SU-DHL-6 (cell line): Measurements from ENCODE around the gene MAP2K7.

Experiments used
- CTCF ChIP-seq: fragments of 200-600 bp; sonication (generic); IDR thresholded peaks from one replicate; pipeline ENCODE4 v1.5.1; 2017; ENCODE audit warnings: antibody characterized with exemption, mild to moderate bottlenecking, low read length, moderate library complexity; ENCODE audit not compliant: insufficient read depth, poor library complexity, severe bottlenecking
- EZH2phosphoT487 ChIP-seq: fragments of 200-600 bp; sonication (generic), shearing (Covaris generic); conservative IDR thresholded peaks from 2 replicates; pipeline ENCODE4 v1.6.1; 2018; ENCODE audit warnings: mild to moderate bottlenecking, antibody characterized with exemption, low read length, moderate library complexity, mixed read lengths

- no peak for TF ChIP-seq CTCF
- TF ChIP-seq EZH2phosphoT487: no peak
These were observed 45.4 kb upstream of the MAP2K7 start for GRCh38 chr19:7858109-7858770.
